Transverse colon (tissue), 3 donors: ENCODE data around the gene ARL6IP5.

ENCODE experiments used
- CTCF ChIP-seq, 5 experiments: fragments of 200-600 bp in 3 of 5; fragments of 450-650 bp in 2 of 5; sonication (generic) in 3 of 5; IDR thresholded peaks; 1 replicate in 2 of 5; 2 replicates in 3 of 5; pipeline ENCODE4 v1.5.1; 2016 to 2017; ENCODE audit warnings: antibody characterized with exemption in 5 of 5, inconsistent platforms in 3 of 5, mild to moderate bottlenecking in 2 of 5, moderate library complexity in 1 of 5
- POLR2A ChIP-seq: fragments of 450-650 bp; IDR thresholded peaks from one replicate; pipeline ENCODE4 v1.6.1; 2016; ENCODE audit warnings: antibody characterized with exemption, mild to moderate bottlenecking, moderate library complexity

- no peak for TF ChIP-seq POLR2A
- no peak for TF ChIP-seq CTCF (IDR thresholded peaks at IDR 0.05)
Measured at GRCh38 chr3:69115731-69116130, 31.0 kb downstream of the ARL6IP5 start.
